ENCODE data around the gene TXK.

- TF ChIP-seq CTCF (IDR thresholded peaks at IDR 0.05), result no peak
- no peak for TF ChIP-seq EP300 (IDR thresholded peaks at IDR 0.05)
- no peak for TF ChIP-seq POLR2A (IDR thresholded peaks at IDR 0.05)
These were observed 41.8 kb upstream of the TXK start for GRCh38 chr4:48175806-48176205.
